IMR-90 (cell line): ENCODE results near the gene TAF6L. TPM values are rescaled to one million over a fixed set of nuclear protein-coding genes. Genes with fewer than 3 reads are reported as not detected.
A peak's percentile ranks its signal among the peaks of the same experiment; 100 is the strongest.

Source experiments
- ATAC-seq: fragments of 200-7000 bp; cut with Tn5 transposase; 2 replicates; pipeline ENCODE4 v1.9.1; 2020; ENCODE audit warnings: low read depth, mild to moderate bottlenecking, moderate library complexity
- BruUV-seq: library from RNA; stranded (reverse); fragments of 400-500 nt; replicated peaks from 2 replicates; lab custom pipeline; 2021; lab: Mats Ljungman, UMichigan
- CTCF ChIA-PET: fragments of 300-600 bp; formaldehyde crosslinking; extraction: SDS; loops from one replicate; lab custom pipeline; 2021; ENCODE audit warnings: antibody characterized with exemption; lab: Yijun Ruan, JAX
- POLR2A ChIA-PET: fragments of 300-600 bp; sonication (Branson Sonifier 250); formaldehyde crosslinking; loops from one replicate; lab custom pipeline; 2022; ENCODE audit warnings: antibody characterized with exemption; ENCODE audit not compliant: unreplicated experiment; lab: Charles Lee
- DNase-seq: peaks from one replicate; pipeline ENCODE4 v3.0.0; 2013
- H2AFZ ChIP-seq: replicated peaks from 2 replicates; pipeline ENCODE3; 2013; ENCODE audit warnings: low read length, mild to moderate bottlenecking; ENCODE audit not compliant: poor library complexity
- H2AK5ac ChIP-seq: 2 replicates; pipeline ENCODE4 v1.6.1; 2013; ENCODE audit warnings: low read depth, low read length, inconsistent platforms
- H2AK9ac ChIP-seq: replicated peaks from 2 replicates; pipeline ENCODE3; 2013; ENCODE audit warnings: mild to moderate bottlenecking, low read depth, low read length, moderate library complexity; ENCODE audit not compliant: poor library complexity
- H2BK120ac ChIP-seq: 2 replicates; pipeline ENCODE4 v1.6.1; 2013; ENCODE audit warnings: low read depth, low read length, inconsistent platforms
- H2BK15ac ChIP-seq: 3 replicates; pipeline ENCODE4 v1.6.1; 2013; ENCODE audit warnings: low read depth, low read length, inconsistent platforms
- H2BK20ac ChIP-seq: 2 replicates; pipeline ENCODE4 v1.6.1; 2013; ENCODE audit warnings: low read depth, mild to moderate bottlenecking, inconsistent platforms, low read length, moderate library complexity
- H2BK5ac ChIP-seq: 2 replicates; pipeline ENCODE4 v1.6.1; 2013; ENCODE audit warnings: mild to moderate bottlenecking, low read depth, low read length, inconsistent platforms; ENCODE audit not compliant: poor library complexity, severe bottlenecking
- H3K14ac ChIP-seq: replicated peaks from 2 replicates; pipeline ENCODE4 v1.6.1; 2013; ENCODE audit warnings: low read depth, low read length, inconsistent platforms
- H3K18ac ChIP-seq: 2 replicates; pipeline ENCODE4 v1.6.1; 2013; ENCODE audit warnings: low read depth, low read length, control low read depth
- H3K23ac ChIP-seq: 2 replicates; pipeline ENCODE4 v1.6.1; 2013; ENCODE audit warnings: low read depth, low read length, inconsistent platforms
- H3K27ac ChIP-seq: 2 replicates; pipeline ENCODE4 v1.5.1; 2013; ENCODE audit warnings: mild to moderate bottlenecking, control low read depth, low read length; ENCODE audit not compliant: insufficient read depth
- H3K27me3 ChIP-seq: 2 replicates; pipeline ENCODE4 v1.6.1; 2013; ENCODE audit warnings: low read length; ENCODE audit not compliant: control insufficient read depth, insufficient read depth
- H3K36me3 ChIP-seq: 2 replicates; pipeline ENCODE4 v1.6.1; 2013; ENCODE audit warnings: low read length, mixed read lengths; ENCODE audit not compliant: control insufficient read depth, insufficient read depth
- H3K4ac ChIP-seq: 2 replicates; pipeline ENCODE4 v1.6.1; 2013; ENCODE audit warnings: low read depth, low read length, inconsistent platforms
- H3K4me1 ChIP-seq: 2 replicates; pipeline ENCODE4 v1.6.1; 2013; ENCODE audit warnings: low read length, mixed read lengths; ENCODE audit not compliant: control insufficient read depth, insufficient read depth
- H3K4me2 ChIP-seq: 2 replicates; pipeline ENCODE4 v1.6.1; 2013; ENCODE audit warnings: low read depth, mild to moderate bottlenecking, control low read depth, low read length, moderate library complexity
- H3K4me3 ChIP-seq: 2 replicates; pipeline ENCODE4 v1.5.1; 2013; ENCODE audit warnings: low read depth, mild to moderate bottlenecking, control low read depth, low read length, moderate library complexity; ENCODE audit not compliant: insufficient read depth
- H3K56ac ChIP-seq: 2 replicates; pipeline ENCODE4 v1.6.1; 2013; ENCODE audit warnings: low read length, inconsistent platforms; ENCODE audit not compliant: insufficient read depth; ENCODE audit errors: extremely low read depth
- H3K79me1 ChIP-seq, 2 experiments: 2 replicates each; pipeline ENCODE4 v1.6.1; 2013; ENCODE audit warnings: low read length in 2 of 2, inconsistent platforms in 1 of 2, low read depth in 1 of 2
- H3K9ac ChIP-seq: 2 replicates; pipeline ENCODE4 v1.6.1; 2013; ENCODE audit warnings: low read depth, low read length, control low read depth
- H3K9me1 ChIP-seq: 2 replicates; pipeline ENCODE4 v1.6.1; 2013; ENCODE audit warnings: low read length, inconsistent platforms; ENCODE audit not compliant: insufficient read depth
- H3K9me3 ChIP-seq: 2 replicates; pipeline ENCODE4 v1.6.1; 2013; ENCODE audit warnings: low read length; ENCODE audit not compliant: control insufficient read depth, insufficient read depth
- H4K20me1 ChIP-seq: 2 replicates; pipeline ENCODE4 v1.6.1; 2013; ENCODE audit warnings: low read length, inconsistent platforms; ENCODE audit not compliant: insufficient read depth
- H4K5ac ChIP-seq: 2 replicates; pipeline ENCODE4 v1.6.1; 2013; ENCODE audit warnings: mild to moderate bottlenecking, low read depth, low read length, control low read depth
- H4K8ac ChIP-seq, 2 experiments: 2 replicates each; pipeline ENCODE4 v1.6.1; 2013; ENCODE audit warnings: low read depth in 2 of 2, low read length in 2 of 2, control low read depth in 1 of 2, inconsistent platforms in 1 of 2
- H4K91ac ChIP-seq: 2 replicates; pipeline ENCODE4 v1.6.1; 2013; ENCODE audit warnings: low read depth, low read length, inconsistent platforms; ENCODE audit not compliant: insufficient read depth
- CEBPB ChIP-seq: IDR thresholded peaks from 2 replicates; pipeline ENCODE4 v1.6.1; 2012; ENCODE audit warnings: low read depth, low read length, improper control_type of control experiment
- FOS ChIP-seq: fragments of 150-350 bp; IDR thresholded peaks from 2 replicates; pipeline ENCODE4 v1.6.1; 2016; ENCODE audit warnings: low read depth, low read length
- SMC3 ChIP-seq: fragments of 150-350 bp; IDR thresholded peaks from 2 replicates; pipeline ENCODE4 v1.6.1; 2016; ENCODE audit warnings: low read depth, mild to moderate bottlenecking, antibody characterized with exemption, low read length, moderate library complexity
- WGBS, 2 experiments: methylation state at CpG; one replicate each; pipeline versions ENCODE4 v1.1.5 to v1.1.7; 2013; ENCODE audit warnings: missing lambda C conversion rate in 2 of 2; ENCODE audit not compliant: insufficient read length in 1 of 2; ENCODE audit errors: extremely low coverage in 2 of 2; 5-methylcytosine and 5-hydroxymethylcytosine counted together
- dilution Hi-C: fragments of 300-500 bp; cut with HindIII; formaldehyde crosslinking; loops from one replicate; pipeline ENCODE4 v1.14.3; 2018; ENCODE audit warnings: low sequenced_read_pairs; ENCODE audit not compliant: unreplicated experiment
- in situ Hi-C: fragments of 300-500 bp; cut with MboI; formaldehyde crosslinking; loops from 3 replicates; pipeline ENCODE4 v1.14.3; 2019; ENCODE audit warnings: low sequenced_read_pairs, inconsistent platforms, mixed read lengths
- intact Hi-C: fragments of 100-400 bp; cut with micrococcal nuclease; formaldehyde crosslinking; loops from 2 replicates; pipeline ENCODE4 v1.10.0; 2022
- polyA plus RNA-seq, 3 experiments: library from polyadenylated mRNA; depleted of rRNA; stranded (reverse); fragments of >200 nt; gene quantifications; 2 replicates each; pipeline ENCODE4 v1.2.3, GENCODE V29; 2012; ENCODE audit warnings: low replicate concordance in 1 of 3
- total RNA-seq: library from RNA; depleted of rRNA; stranded (reverse); fragments of >200 nt; gene quantifications from 2 replicates; pipeline ENCODE4 v1.2.3, GENCODE V29; 2012
- TF ChIP-seq, protein P1 (sequence below): fragments of 150-350 bp; IDR thresholded peaks from 2 replicates; pipeline ENCODE4 v1.6.1; 2016; ENCODE audit warnings: low read depth, mild to moderate bottlenecking, low read length, moderate library complexity, borderline replicate concordance

Gene TAF6L
- total and polyA plus RNA-seq, 2 of the 4 experiments (the other 2 are of a cell fraction): 9.5 to 13.5 TPM

DNA sequence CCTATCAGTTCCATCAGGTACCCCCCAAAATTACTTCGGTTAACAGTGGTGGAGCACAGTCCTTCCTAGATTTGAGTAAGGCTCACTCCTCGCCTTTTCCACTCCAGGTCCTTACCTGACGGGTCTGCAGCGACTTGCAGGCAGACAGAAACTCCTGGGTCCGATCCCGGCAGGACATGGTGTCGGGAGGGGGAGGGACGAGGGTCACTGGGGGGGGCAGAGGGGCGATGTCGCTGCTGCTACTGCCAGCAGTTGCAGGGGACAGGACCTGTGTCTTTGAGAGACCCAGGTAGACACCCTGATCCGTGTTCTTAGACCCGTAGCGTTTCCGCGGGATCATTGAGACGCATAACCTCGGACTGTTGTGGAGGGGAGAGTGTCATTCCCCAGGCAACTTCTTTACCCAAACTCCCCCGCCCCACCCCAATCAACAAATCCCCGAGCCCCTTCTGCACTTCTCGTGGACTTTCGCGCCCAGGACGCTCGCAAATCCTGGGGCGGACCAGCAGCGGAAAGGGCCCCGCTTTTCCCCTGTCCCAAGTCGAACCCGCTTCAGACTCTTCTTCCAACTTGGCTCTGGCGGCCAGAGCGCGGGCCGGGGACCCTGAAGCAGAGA, 59.8 kb downstream of the TAF6L start:
- POLR2A ChIA-PET: interaction anchor here (1.8 kb wide), 1 partner anchor 10 kb away, joined by 16 read pairs; no protein-coding TSS in a partner anchor
- Histone ChIP-seq H3K9me3 (no peaks in the 10 kb centered on the region), H2BK5ac (peak overlapping the region; percentile 64), H3K27me3 (no peaks in the 10 kb centered on the region), H3K4me2 (peak overlapping the region; percentile 98), H2BK120ac (no peak overlapping the region), H3K18ac (no peak overlapping the region), H3K4me1 (peaks cover 12% of the 10 kb centered on the region), H3K14ac (peak overlapping the region; percentile 68; the same call in 1 of the 2 replicates), H2BK15ac (no peak overlapping the region), H3K36me3 (peaks cover 37% of the 10 kb centered on the region), H2AK5ac (peak overlapping the region; percentile 67), H3K56ac (peak overlapping the region; percentile 47; the same call in 1 of the 2 replicates), H4K91ac (no peak overlapping the region; the same call in 1 of the 2 replicates), H2AK9ac (peak overlapping the region; percentile 92), H2BK20ac (no peak overlapping the region), H3K4me3 (peak overlapping the region; percentile 77), H3K79me1 (peaks cover 20 to 78% of the 10 kb centered on the region in 2 experiments; a peak in 3 of 4 replicates), H4K20me1 (peaks cover 38% of the 10 kb centered on the region; the same call in 1 of the 2 replicates), H2AFZ (peak overlapping the region; percentile 99), H4K5ac (no peak overlapping the region), H3K4ac (peak overlapping the region; percentile 55), H3K27ac (peak overlapping the region; percentile 87), H4K8ac (peak overlapping the region in 1 of 2 experiments; percentile 57; a peak in 1 of 4 replicates), H3K9me1 (peaks cover 4% of the 10 kb centered on the region; the same call in 1 of the 2 replicates), H3K23ac (peak overlapping the region; percentile 82), H3K9ac (peak overlapping the region; percentile 82)
- dilution Hi-C loops (no loop called here), intact Hi-C loops (no loop called here), in situ Hi-C loops (no loop called here)
- no TSS peak for BruUV-seq
- 0% methylated on average over 6 of the region's 33 CpGs; no CpG with 5 or more reads in 1 of the 2 experiments for WGBS, 2 experiments
- CTCF ChIA-PET: no interaction called here
- no peak for DNase-seq
- TF ChIP-seq SMC3 (no peak), CEBPB (no peak), FOS (no peak)
- TF ChIP-seq, protein P1, sequence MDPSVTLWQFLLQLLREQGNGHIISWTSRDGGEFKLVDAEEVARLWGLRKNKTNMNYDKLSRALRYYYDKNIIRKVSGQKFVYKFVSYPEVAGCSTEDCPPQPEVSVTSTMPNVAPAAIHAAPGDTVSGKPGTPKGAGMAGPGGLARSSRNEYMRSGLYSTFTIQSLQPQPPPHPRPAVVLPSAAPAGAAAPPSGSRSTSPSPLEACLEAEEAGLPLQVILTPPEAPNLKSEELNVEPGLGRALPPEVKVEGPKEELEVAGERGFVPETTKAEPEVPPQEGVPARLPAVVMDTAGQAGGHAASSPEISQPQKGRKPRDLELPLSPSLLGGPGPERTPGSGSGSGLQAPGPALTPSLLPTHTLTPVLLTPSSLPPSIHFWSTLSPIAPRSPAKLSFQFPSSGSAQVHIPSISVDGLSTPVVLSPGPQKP: no peak
- peak; percentile 1; the same call in 1 of the 2 replicates for ATAC-seq
